ENCODE measurements around the gene MYDGF.
A peak's percentile ranks its signal among the peaks of the same experiment; 100 is the strongest.

The MYDGF gene

DNA sequence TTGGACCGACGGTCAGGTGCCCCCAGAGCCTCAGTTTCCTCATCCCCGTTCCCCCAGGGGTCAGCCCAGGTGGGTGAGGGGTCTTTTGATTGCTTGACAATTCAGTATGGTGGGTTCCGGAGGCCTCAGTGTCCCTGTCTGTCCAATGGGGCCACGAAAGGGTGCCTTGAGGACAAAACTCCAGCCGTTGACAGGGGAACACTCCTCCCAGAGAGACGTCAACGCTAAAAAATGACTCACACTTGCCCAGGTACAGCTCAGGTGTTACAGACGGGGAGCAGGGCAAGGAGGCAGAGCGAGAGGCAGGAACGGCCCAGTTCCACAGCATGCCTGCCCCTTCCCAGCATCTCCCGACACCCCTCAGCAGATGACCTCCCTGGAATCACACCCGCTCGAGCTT lies 29.0 kb downstream of the MYDGF start:
- no peak for DNase-seq (ENCODE audit: low read depth in 2 of 2)

DNA sequence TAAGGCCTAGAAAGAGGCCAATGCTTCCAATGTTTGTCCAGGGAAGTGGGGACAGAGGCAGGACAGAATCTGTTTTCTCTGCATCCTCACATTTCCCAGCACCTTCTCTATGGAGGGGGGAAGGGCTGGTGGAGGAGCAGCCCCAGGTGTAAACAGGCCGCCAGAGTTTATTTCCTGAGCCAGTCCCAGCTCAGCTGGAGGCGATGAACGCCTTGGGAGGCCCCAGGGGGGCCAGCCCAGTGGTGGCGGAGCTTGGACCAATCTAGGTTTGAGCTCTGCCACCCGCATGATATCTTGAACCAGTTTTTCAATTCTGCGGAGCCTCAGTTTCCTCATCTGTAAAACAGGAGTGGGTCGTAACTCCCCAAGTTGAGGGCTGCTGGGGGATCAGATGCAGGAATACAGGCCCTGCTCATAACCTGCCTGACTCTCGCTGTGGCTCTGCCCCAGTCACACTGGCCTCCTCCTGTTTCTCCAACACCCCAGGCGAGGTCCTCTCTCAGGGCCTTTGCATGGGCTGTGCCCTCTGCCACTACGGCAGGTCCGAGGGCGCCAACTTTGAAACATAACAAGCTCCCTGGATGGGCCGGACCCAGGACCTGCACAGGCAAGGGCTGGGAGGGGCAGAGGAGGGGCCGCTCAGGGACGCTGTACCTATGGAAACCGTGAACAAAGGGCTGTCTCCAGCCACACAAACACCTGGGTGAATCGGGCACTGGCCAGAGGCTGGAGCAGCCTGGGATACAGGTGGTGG lies 29.7 kb downstream of the MYDGF start:
- no peak for DNase-seq (ENCODE audit: low read depth in 2 of 2)

DNA sequence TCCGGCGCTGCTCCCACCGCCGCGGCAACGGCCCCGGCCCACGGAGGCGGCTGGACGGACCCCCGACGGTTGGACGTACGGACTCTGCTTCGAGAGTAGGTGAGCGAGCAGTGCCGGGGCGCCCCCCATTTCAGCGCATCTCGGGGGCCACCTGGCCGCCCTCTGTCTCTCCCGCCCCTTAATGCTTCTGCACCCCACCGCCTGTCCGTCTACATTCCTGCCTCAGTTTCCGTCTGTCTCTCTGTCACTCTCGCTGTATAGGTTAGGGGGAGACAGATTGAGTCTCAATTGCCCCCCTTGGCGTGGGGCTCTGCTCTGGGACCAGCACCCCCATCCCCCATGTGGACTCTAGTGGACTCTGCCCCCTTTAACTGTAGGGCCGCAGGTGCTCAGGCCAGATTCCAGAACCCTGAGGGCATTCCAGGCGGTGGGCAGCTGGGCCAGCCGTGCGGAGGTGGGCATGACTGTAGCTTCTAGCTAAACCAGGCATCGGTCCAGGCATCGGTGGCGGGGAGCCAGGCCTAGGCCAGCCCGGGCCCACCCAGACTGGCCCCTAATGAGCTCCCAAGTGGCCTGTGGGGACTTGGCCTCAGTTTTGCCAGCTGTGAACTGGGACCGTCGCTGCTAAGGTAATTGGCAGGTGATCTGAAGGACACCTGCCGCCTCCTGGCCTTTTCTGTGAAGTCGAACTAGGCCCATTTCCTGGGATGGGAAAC lies 30.5 kb downstream of the MYDGF start:
- DNase-seq (ENCODE audit: low read depth in 2 of 2): no peak

DNA sequence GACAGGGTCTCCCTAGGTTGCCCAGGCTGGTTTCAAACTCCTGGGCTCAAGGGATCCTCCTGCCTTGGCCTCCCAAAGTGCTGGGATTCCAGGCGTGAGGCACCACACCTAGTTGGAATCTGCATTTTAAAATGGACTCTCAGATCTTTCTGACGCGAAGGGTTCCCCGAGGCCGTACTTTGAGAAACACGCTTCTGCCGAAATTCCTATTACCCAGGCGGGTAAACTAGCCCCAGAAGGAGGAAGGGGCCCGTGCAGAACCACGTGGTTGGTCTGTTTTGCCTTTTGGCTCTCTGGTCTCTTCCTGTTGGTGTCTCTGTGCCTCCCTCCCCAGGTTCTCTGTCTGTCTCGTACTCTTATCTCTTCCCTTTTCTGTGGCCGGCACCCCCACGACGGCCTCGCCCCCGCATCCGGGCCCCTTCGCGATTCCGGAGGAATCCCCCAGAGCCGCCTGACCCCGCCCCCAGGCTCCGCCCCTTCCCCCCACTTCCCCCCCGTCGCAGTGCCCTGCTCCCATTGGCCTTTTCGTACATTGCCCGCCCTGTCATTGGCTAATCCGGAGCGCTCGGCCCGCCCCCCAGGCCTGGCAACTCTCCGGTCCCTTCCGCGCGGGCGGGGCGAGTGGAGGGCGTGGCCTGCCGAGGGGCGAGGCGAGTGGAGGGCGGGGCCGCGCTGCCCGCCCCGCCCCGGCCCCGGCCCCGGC lies 31.2 kb downstream of the MYDGF start, which contains the start of gene TNFAIP8L1:
Gene TNFAIP8L1 (plus strand): TSS at position 689 of the 703 bp plus-strand sequence. CDS start 12,354 bp downstream, outside the sequence.
- DNase-seq (ENCODE audit: low read depth in 2 of 2): peak; percentile 97 to 99

DNA sequence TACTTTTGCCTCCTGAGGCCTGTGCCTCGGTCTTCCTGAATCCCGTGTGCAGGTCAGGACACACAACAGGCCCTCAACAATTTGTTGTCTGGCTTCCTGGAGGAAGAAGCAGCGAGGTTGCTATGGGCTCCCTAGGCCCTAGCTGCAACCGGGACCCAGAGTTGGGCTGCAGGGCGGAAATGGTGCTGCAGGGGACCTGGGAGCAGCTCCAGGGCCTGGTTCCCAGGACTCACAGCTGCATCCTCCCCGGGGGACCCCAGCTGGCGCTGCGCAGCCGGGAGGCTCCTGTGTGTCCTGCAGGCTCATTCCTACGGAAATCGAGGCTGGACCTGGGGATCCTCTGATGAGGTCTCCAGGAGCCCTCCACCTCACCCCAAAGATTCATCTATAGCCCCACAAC lies 31.8 kb downstream of the MYDGF start:
- DNase-seq (ENCODE audit: low read depth in 2 of 2): no peak

DNA sequence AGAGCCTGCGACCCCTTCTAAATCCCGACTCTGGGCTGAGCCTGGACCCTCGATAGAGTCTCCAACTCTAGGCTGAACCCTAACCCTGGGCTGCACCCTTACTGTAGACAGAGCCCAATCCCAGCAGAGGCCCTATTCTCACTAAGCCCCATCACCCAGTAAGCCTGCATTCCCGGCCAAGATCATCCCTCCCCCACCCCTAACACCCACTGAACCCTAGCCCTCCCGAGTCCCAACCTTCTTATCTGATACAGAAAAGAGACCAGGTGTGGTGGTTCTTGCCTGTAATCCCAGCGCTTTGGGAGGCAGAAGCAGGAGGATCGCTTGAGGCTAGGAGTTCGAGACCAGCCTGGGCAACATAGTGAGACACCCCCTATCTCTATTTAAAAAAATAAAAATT lies 33.4 kb downstream of the MYDGF start:
- DNase-seq (ENCODE audit: low read depth in 2 of 2): no peak

DNA sequence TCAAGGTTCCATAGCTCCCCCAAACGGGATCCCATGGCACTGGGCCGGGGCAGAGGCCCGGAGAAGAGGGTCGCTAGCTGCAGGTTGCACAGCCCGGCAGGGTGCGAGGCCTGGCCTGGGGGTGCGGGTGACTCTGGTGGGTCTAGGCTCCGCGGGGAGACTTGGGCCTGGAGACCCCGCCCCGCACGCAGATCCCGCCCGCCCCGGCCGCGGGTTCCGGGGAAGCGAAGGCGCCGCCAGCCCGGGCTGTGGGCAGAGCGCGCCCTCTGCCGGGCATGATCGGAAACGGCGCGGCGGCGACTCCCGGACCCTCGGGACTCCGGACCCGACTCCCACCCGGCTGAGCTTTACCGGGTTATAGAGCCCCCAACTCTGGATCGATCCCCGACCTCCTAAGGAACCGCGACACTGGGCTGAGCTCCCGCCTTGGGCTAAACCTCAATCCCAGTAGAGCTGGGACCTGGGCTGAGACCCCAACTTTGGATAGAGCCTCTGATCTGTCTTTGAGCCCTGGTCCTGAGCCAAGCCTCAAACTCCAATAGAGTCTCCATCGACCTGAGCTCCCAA lies 33.9 kb downstream of the MYDGF start:
- DNase-seq (ENCODE audit: low read depth in 2 of 2): peak; percentile 72 to 76

DNA sequence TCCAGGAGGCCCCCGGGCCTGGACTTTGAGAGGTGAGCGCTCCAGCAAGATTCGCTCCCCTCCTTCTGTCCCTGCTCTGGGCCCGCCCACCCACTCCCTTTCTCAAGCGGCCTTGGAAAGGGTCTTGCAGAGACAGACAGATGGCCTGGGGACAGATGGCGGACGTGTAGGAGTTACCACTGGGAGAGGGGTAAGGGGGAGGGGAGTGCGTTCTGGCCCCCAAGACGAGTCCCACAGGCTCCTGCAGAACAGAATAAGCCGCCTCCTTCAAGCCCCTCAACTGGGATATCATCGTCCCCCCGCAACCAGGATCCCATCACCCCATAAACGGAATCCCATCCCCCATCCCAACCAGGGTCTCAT lies 34.4 kb downstream of the MYDGF start:
- no peak for DNase-seq (ENCODE audit: low read depth in 2 of 2)

DNA sequence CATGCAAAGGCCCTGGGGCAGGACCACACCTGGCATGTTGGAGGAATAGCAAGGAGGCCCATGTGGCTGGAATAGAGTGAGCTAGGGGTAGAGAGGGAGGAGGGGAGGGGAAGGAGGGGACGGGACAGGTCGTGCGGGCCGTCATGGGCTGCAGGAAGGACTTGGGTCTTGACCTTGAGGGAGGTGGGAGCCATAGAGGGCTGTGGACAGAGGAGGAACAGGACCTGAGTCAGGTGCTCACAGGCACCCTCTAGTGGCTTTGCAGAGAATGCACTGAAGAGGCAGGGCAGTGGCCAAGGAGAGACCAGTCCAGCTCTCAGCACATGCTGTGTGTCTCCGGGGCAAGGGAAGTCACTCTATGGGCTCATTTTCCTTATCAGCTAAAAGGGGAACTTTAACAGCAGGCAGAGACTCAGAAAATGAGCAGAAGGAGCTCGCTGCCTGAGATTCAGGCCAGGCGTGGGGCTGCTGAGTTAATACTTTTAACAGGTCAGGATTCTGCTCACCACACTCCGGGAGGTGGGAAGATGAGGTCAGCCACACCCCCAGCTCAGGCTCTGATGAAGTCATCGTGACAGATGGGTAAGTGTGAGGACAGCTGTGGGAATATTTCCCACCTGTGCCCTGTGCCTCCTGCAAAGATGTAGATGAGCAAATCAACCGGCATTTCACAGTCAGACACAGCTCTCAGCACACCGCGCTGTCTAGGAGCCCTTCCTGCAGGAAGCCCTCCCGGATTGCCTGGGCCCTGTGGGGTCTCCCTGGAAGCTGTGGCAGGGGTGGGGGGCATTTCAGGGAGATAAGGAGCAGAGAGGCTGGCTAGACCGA lies 36.8 kb downstream of the MYDGF start:
- peak in 1 of 2 donors; percentile 22 for DNase-seq (ENCODE audit: low read depth in 2 of 2)

DNA sequence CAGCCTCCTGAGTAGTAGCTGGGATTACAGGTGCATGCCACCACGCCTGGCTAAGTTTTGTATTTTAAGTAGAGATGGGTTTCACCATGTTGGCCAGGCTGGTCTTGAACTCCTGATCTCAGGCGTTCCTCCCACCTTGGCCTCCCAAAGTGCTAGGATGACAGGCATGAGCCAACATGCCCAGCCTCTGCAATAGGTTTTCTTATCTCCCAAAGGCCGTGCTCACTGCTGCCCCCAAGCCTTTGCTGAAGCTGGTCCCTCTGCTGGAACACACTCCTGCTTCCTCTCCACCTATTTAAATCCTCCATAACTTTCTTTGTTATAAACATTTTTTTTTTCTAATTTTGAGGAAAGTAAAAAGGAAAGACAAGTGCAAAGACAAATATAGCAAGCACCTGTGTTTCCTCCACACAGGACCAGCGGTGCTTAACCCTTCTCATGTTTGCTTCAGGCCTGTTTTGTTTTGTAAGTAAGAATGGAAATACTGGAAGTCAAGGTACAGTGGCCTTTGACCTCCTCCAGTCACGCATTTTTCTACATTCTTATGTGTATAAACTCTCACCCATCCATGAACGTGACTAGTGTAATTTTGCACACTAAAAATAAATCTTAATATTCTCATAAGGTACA lies 45.3 kb downstream of the MYDGF start:
- DNase-seq (ENCODE audit: low read depth in 2 of 2): no peak

DNA sequence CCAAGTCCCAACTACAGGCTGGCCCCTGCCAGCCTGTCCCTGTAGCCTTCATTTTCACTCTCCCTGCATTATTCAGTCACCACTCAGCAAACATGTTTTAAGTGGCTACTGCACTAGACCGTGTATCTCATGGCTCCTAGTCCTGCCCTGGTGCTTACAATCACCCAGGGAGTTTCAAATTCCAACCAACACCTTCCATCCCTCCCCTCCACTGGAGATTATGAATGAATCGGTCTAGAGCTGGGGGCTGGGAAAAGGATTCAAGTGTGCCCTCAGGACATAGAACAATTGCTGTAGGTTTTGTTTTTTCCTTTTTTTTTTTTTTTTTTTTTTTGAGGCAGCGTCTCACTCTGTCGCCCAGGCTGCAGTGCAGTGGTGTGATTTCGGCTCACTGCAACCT lies 45.8 kb downstream of the MYDGF start:
- DNase-seq (ENCODE audit: low read depth in 2 of 2): no peak

DNA sequence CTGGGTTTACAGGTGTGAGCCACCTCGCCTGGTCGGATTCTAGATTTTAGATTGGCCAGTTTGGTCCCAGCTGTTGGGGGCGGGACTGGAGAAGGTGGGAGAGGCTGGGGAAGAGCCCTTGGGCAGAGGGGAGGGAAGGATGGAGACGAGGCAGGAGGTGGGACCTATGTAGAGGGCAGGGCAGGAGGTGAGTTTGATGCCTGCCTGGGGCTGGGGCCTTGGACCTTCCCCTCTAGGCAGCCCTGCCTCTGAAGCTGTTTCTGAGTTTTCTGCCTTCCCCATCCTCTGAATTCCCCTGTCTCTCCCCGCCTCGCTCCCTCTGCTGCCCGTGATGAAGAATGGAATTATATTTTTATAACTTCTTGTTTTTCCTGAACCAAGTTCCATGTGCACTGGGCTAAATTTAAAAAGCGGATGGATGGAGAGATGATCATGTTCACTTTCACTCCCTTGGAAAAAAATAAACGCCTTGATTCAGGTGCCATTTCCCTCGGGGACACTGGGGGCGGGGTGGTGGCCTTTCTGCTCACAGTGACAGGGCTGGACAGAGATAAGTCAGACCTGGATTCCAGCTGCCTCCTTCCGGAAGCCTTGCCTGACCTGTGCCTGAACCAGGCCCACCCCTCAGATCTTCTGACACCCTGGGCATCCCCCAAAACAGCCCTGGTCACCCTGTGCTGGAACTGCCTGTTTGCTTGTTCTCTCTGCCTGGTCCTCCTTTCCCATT lies 47.3 kb downstream of the MYDGF start:
- DNase-seq (ENCODE audit: low read depth in 2 of 2): no peak

DNA sequence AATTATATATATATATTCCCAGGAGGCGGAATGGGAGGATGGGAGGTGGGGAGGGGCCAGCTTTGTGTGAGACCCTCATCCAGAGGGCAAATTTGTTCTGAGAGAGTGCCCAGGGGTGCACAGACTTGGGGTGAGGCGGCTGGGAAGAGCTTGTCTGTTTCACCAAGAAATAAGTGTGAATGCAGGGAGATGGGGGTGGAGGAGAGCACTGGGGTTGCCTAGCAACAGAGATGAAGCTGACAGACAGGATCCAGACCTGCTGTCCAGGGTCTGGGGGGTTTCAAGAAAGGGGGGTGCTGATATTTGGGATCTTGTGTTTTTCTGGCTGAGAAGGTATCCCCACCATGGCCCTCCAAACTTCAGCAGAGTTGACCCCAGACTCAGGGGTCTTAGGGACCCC lies 49.5 kb downstream of the MYDGF start:
- no peak for DNase-seq (ENCODE audit: low read depth in 2 of 2)

DNA sequence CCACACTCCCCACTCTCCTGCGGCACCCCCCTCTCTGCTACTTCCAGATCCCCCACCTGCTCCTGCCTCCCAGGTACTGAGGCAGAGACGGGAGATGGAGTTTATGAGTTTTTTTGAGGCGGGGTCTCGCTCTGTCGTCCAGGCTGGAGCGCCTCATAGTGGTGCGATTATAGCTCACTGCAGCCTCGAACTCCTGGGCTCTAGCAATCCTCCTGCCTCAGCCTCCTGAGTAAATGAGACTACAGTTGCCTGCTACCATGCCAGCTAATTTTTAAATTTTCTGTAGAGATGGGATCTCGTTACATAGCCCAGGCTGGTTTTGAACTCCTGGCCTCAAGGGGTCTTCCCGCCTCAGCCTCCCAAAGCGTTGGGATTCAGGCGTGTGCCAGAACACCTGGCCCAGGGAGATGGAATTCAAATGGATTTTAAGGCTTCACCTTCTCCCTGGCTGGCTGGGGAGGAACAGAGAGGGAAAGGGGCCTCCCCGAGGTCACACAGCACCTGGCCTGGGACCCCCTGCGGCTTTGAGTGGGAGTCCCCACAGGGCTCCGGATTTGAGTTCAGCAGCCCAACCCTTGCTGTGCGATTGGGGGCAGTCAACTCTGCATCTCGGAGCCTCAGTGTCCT lies 50.4 kb downstream of the MYDGF start:
- no peak for DNase-seq (ENCODE audit: low read depth in 2 of 2)

DNA sequence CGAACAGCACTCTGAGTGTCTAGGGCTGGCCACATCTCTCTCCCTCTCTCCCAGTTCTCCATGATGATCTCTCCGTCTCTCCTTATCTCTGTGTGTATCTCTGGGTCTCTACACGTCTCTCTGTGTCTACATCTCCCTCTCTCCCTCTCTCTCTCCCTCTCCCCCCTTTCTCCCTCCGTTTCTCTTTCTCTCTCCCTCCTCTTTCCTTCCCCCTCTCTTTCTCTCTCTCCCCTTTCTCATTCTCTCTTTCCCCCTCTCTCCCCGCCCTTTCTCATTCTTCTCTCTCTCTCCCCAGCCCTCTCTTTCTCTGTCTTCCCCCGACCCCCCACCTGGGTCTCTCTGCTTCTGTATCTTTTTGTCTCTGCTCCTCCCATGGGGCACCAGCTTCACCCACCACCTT lies 52.1 kb downstream of the MYDGF start:
- DNase-seq (ENCODE audit: low read depth in 2 of 2): no peak

DNA sequence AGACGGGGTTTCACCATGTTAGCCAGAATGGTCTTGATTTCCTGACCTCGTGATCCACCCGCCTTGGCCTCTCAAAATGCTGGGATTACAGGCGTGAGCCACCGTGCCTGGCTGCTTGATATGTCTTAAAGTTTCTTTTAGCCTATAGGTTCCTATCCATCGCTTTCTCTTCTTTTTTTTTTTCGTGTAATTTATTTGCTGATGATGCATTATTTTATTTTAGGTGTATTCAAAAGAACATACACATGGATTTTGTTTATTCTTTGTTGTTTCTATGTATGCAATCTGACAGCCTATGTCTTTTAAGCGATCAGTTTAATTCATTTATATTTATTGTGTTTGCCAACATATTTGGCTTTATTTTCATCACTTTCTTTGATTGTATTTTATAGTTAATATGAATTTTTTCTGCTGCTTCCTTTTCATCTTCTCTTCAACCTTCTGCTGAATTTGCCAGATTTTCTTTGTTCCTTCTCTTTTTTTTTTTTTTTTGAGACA lies 56.8 kb downstream of the MYDGF start:
- no peak for DNase-seq (ENCODE audit: low read depth in 2 of 2)

DNA sequence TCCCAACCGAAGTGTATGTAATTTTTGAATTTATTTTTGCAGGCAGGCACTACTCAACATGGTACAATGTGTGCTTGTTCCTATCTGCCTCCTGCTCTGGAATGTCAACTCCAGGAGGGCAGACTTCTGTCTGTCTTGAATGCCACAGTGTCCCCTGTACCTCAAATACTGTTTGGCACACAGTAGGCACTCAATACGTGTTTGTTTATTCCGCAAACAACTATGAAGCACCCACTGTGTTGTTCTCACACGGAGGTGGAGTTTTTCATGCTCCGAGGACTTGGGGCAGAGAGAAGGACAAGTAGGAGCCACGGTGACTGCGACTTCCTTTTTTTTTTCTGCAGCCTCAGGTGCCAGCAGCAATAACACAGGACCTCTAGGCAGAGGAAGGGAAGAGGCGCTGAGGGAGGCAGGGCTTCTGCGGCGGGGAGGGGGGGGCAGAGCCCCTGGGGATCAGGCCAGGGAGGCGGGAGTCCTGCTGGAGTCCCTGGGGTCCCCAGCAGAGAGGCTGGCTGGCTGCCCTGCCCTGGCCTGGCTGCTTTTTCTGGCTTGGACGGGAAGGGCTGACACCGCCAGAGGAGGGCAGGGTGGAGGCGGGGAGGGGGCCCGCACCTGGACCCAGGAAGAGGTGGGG lies 60.1 kb downstream of the MYDGF start:
- DNase-seq (ENCODE audit: low read depth in 2 of 2): no peak

All from activated CD4-positive, alpha-beta T cell treated with anti-CD3 and anti-CD28 coated beads for 24 hours (primary cell).